Cardiac fibroblast (primary cell): ENCODE data around the gene KDM3A.

Source experiments
- DNase-seq, 2 donors: peaks; one replicate each; pipeline versions ENCODE4 v3.0.0 to v3.0.0-alpha.2; 2010; ENCODE audit warnings: low read depth in 2 of 2
- H3K4me3 ChIP-seq, 2 donors: replicated peaks in 1 of 2; 1 replicate in 1 of 2; 2 replicates in 1 of 2; pipeline ENCODE4 v1.5.1; 2011; ENCODE audit warnings: low read depth in 2 of 2, low read length in 2 of 2, mild to moderate bottlenecking in 2 of 2, moderate library complexity in 1 of 2
- TF ChIP-seq, protein P1 (sequence below): IDR thresholded peaks from one replicate; pipeline ENCODE4 v1.5.1; 2011; ENCODE audit warnings: low read depth, mild to moderate bottlenecking, low read length, inconsistent platforms

Gene KDM3A

GRCh38 chr2:86453836-86454235, 12.7 kb downstream of the KDM3A start:
- TF ChIP-seq, protein P1, sequence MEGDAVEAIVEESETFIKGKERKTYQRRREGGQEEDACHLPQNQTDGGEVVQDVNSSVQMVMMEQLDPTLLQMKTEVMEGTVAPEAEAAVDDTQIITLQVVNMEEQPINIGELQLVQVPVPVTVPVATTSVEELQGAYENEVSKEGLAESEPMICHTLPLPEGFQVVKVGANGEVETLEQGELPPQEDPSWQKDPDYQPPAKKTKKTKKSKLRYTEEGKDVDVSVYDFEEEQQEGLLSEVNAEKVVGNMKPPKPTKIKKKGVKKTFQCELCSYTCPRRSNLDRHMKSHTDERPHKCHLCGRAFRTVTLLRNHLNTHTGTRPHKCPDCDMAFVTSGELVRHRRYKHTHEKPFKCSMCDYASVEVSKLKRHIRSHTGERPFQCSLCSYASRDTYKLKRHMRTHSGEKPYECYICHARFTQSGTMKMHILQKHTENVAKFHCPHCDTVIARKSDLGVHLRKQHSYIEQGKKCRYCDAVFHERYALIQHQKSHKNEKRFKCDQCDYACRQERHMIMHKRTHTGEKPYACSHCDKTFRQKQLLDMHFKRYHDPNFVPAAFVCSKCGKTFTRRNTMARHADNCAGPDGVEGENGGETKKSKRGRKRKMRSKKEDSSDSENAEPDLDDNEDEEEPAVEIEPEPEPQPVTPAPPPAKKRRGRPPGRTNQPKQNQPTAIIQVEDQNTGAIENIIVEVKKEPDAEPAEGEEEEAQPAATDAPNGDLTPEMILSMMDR: no peak
- no peak overlapping the region for H3K4me3 ChIP-seq
- DNase-seq: peak; percentile 86 to 94

GRCh38 chr2:86454238-86454637, 13.1 kb downstream of the KDM3A start:
- TF ChIP-seq, protein P1: no peak
- H3K4me3 ChIP-seq: no peak overlapping the region
- DNase-seq: no peak

GRCh38 chr2:86455181-86455580, 14.0 kb downstream of the KDM3A start:
- no peak for DNase-seq
- TF ChIP-seq, protein P1: no peak
- H3K4me3 ChIP-seq: no peak overlapping the region

GRCh38 chr2:86461042-86461743, 20.0 kb downstream of the KDM3A start:
- TF ChIP-seq, protein P1: no peak

DNA sequence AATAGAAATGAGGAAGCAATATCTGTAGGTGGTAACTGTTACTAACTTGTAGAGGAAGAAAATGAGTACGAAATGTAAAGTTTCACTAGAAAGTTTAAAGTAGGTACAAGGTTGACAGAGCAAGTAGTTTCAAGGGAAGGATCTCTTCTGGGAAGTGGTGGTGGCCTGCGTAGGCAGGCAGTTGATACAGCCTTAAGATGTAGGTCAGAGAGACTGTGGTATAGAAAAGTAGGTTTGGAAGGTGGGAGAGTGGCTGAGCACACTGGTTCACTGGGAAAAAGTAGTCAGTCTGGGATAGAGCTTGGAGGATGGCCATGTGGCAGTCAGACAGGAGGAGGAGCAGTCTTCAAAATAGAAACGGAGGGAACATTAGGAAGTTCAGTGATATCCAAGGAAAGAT, 23.5 kb downstream of the KDM3A start:
- TF ChIP-seq, protein P1: no peak
- DNase-seq: no peak
- H3K4me3 ChIP-seq: no peak overlapping the region

More at GRCh38 chr2:86461042-86461743, 20.0 kb downstream of the KDM3A start:
- no peak for DNase-seq
- no peak overlapping the region for H3K4me3 ChIP-seq

- no peak overlapping the region for H3K4me3 ChIP-seq
- TF ChIP-seq, protein P1: no peak
- no peak for DNase-seq
Measured at GRCh38 chr2:86466306-86466705, 25.1 kb downstream of the KDM3A start.
